GM13976 (cell line): ENCODE results near the gene SF1.

Source experiments
- DNase-seq: peaks from one replicate; pipeline ENCODE4 v3.0.0; 2012; ENCODE audit warnings: low spot score
- in situ Hi-C: fragments of 300-500 bp; cut with MboI; formaldehyde crosslinking; loops from one replicate; pipeline ENCODE4 v1.12.0; 2022; ENCODE audit warnings: low sequenced_read_pairs, mixed read lengths, inconsistent platforms; ENCODE audit not compliant: unreplicated experiment
- TF ChIP-seq, protein P1 (sequence below): IDR thresholded peaks from 2 replicates; pipeline ENCODE4 v1.5.1; 2012; ENCODE audit warnings: borderline replicate concordance, mild to moderate bottlenecking; ENCODE audit not compliant: insufficient read depth; ENCODE audit errors: extremely low read depth, missing control alignments, control extremely low read depth

The SF1 gene

DNA sequence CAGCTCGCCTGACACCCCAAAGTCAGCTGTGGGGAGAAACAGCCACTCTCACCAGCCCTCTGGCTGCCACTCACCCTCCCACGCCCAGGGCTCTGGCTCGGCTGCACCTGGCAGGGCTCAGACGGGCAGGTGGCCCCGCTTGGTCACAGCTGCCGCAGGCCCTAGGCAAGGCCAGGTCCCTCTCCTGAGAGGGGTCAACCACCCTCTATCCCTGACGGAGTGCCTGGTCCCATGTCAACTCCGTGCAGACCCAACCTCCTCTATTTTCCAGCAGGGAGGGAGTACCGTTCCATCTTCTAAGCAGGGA lies 22.8 kb upstream of the SF1 start:
- in situ Hi-C loops = no loop called here
- DNase-seq = no peak
- TF ChIP-seq, protein P1, sequence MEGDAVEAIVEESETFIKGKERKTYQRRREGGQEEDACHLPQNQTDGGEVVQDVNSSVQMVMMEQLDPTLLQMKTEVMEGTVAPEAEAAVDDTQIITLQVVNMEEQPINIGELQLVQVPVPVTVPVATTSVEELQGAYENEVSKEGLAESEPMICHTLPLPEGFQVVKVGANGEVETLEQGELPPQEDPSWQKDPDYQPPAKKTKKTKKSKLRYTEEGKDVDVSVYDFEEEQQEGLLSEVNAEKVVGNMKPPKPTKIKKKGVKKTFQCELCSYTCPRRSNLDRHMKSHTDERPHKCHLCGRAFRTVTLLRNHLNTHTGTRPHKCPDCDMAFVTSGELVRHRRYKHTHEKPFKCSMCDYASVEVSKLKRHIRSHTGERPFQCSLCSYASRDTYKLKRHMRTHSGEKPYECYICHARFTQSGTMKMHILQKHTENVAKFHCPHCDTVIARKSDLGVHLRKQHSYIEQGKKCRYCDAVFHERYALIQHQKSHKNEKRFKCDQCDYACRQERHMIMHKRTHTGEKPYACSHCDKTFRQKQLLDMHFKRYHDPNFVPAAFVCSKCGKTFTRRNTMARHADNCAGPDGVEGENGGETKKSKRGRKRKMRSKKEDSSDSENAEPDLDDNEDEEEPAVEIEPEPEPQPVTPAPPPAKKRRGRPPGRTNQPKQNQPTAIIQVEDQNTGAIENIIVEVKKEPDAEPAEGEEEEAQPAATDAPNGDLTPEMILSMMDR = no peak

DNA sequence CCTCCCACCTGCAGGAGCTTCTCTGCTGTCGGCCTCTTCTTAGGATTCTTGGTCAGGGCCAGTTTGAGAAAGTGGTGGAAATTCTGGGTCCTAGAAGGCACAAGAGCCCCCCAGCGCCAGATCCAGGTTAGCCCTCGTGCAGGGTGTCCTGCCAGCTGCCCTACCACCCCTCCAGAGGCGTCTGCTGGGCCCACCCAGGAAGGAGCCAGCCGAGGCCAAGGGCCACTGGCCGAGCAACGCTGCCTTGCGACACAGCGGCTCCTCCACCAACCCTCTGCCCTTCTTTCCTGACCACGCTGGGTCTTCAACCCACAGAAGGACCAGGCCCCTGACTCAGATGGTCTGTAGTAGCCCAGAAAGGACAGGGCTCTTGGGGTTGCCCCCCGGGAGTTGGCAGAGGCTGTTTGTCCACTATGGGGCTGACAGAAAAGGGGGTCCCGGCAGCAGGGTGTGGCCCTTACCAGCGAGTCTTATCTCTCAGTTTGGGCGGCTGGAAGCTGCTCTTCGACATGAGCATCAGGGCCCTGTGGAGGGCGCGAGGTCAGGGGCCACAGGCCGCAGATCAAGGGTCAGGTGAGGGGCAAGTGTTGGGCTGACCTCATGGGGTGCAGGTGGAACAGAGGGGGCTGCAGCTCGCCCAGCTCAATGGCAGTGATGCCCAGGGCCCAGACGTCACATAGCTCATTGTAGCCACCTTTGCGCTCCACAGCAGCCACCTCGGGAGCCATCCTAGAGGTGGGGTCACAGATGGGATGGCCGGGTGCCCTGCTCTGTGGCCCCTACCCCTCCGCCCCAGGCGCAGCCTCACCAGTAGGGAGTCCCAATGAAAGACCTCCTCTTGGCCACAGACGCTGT lies 22.2 kb upstream of the SF1 start:
- TF ChIP-seq, protein P1 = no peak
- in situ Hi-C loops = no loop called here
- no peak for DNase-seq

DNA sequence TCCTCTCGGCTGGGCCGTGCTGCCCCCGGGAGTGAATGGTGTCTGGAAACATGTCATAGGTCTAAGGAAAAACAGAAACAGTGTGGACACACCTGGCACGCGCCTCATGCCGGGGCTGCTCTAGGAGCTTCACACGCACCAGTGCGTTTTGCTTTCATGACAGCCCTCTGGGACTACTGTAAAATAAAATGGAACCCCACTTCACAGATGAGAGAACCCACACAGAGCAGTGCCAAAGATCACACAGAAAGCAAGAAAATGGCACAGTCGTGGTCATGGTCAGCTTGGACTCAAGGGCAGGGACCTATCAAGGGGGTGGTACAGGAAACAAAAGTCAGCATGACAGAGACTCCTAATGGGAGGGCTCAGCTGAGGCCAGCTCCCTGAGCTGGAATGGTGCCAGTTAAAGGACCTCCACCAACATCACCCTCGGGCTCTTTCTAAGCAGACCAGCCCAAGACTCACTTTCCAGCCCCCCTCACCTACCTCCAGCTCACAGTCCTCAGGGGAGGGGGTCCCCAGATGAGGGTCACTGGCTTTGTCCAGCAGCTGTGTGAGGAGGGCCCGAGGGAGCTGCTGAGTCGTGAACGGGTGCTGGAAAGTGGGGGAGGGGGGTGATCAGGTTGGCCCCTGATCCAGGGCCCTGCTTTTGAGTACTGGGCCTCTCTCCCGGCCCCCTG lies 21.4 kb upstream of the SF1 start:
- in situ Hi-C loops = no loop called here
- DNase-seq = peak; percentile 45
- TF ChIP-seq, protein P1 = no peak

DNA sequence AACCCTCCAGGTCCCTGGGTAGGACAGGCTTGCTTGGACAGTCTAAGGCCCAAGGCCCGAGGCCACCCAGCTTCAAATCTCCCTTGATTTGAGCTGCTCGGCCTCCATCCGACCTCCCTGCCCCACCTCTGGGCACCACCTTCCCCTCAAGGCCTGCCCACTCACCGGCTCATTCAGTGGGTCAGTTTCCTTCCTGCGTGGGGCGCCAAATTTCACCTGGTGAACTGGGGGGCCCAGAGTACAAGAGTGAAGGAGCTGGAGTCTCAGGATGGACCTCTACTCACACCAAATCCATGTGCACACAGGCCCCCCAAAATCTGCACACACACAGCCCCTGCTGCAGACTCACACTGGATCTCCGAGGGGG lies 20.9 kb upstream of the SF1 start:
- no peak for DNase-seq
- in situ Hi-C loops = no loop called here
- TF ChIP-seq, protein P1 = no peak

DNA sequence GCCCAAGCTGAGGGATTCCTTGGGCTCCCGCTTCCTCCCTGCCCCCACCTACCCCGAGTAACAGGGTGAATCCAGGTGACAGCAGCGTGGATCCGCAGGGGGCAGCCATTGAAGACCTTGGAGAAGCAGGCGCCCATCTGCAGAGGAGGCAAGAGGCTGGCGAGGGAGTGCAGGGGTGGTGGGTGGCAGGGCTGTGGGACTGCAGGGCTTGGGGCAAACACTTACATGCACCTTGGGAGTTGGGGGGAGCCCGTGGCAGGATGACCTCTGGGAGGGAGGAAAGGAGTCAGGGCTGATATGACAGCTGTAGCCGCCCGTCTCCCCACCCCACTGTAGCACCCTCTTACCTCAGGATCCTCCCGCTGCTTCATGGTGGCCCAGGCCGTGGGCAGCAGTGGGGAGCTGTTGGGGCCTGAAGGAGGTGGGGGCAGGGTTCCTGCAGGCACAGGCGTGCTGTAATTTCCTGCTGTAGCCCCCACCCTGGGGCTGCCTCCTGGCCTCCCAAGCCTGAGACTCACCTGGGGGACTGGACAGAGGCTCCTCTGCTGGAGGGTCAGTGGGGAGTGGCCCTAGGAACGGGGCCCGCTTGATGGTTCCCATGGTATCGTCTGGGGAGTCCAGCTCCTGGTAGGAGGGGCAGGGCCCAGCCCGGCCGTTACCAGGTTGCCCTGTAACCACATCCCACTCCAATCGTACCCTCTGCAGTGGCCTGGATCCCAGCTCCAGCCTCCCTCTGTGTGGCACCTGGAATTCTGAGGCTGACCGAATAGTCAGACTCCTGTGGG lies 18.6 kb upstream of the SF1 start:
- TF ChIP-seq, protein P1 = no peak
- in situ Hi-C loops = no loop called here
- DNase-seq = peak; percentile 11

DNA sequence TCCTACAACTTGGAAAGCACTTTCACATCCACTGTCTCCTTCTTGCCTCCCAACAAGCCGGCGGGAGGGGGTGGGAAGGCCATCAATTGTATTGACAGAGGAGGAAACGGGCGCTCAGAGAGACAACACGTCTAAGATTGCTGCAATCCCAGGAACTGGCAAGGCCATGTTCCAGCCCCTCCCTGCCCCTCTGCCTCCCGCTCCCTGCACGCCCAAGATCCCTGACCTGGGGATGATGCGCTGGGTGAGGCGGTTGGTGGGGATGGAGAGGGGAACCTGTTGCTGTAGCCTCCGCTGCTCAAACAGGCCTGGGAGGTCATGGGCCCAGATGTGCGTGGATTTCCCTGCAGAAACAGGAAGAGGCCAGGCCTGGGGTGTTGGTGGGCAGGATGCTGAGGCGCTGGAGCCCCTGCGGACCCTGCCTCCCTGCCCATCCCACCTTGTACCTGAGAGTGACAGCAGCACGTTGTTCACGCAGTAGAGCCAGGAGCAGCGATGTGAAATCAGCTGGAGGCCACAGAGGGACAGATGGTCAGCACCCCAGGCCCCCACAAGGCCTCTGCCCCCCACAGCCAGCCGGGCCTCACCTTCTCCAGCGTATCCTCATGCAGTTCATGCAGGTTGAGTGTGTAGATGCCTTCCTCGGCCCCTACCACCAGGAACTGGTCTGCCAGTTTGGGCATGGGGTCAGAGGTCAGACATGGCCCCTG lies 17.9 kb upstream of the SF1 start:
- peak; percentile 9 for DNase-seq
- in situ Hi-C loops = no loop called here
- TF ChIP-seq, protein P1 = no peak
